SK-N-SH (cell line): ENCODE data around the gene FIGN. TPM values are rescaled to one million over a fixed set of nuclear protein-coding genes. Genes with fewer than 3 reads are reported as not detected.

Source experiments
- CTCF ChIA-PET: fragments of 300-600, 350-600 bp; formaldehyde crosslinking; extraction: SDS; loops from one replicate; lab custom pipeline; 2021; lab: Yijun Ruan, JAX
- POLR2A ChIA-PET: fragments of 350-600 bp; sonication (Branson Sonifier 250); formaldehyde crosslinking; extraction: SDS; loops from one replicate; lab custom pipeline; 2020; ENCODE audit warnings: antibody characterized with exemption, inconsistent platforms; lab: Yijun Ruan, JAX
- DNase-seq: peaks from one replicate; pipeline ENCODE4 v3.0.0; 2012
- H2AFZ ChIP-seq: fragments of 200-600 bp; sonication (generic); 2 replicates; pipeline ENCODE4 v1.8.1; 2016; ENCODE audit warnings: antibody characterized with exemption, mild to moderate bottlenecking, low read depth
- H3F3A ChIP-seq: fragments of 200-600 bp; sonication (generic); replicated peaks from 2 replicates; pipeline ENCODE3; 2016; ENCODE audit warnings: antibody characterized with exemption, mild to moderate bottlenecking; ENCODE audit not compliant: insufficient read depth
- H3K27ac ChIP-seq, 2 experiments: fragments of 200-500 bp in 1 of 2; fragments of 200-600 bp in 1 of 2; sonication (Bioruptor generic) in 1 of 2; sonication (generic), shearing (Covaris generic) in 1 of 2; 2 replicates each; pipeline versions ENCODE4 v1.5.1 to v1.6.1; 2014 to 2016; ENCODE audit warnings: low read depth in 2 of 2, inconsistent platforms in 1 of 2, low read length in 1 of 2, mild to moderate bottlenecking in 1 of 2, mixed read lengths in 1 of 2
- H3K27me3 ChIP-seq: fragments of 200-600 bp; sonication (generic), shearing (Covaris generic); 2 replicates; pipeline ENCODE4 v1.6.1; 2016; ENCODE audit warnings: mixed run types; ENCODE audit not compliant: insufficient read depth
- H3K36me3 ChIP-seq, 2 experiments: fragments of 200-500 bp in 1 of 2; fragments of 200-600 bp in 1 of 2; sonication (Bioruptor generic) in 1 of 2; sonication (generic) in 1 of 2; replicated peaks in 1 of 2; 2 replicates each; pipeline versions ENCODE3 to v1.5.1; 2014 to 2016; ENCODE audit warnings: low read length in 1 of 2, mild to moderate bottlenecking in 1 of 2; ENCODE audit not compliant: insufficient read depth in 2 of 2, control insufficient read depth in 1 of 2
- H3K4me1 ChIP-seq, 2 experiments: fragments of 200-500 bp in 1 of 2; fragments of 200-600 bp in 1 of 2; sonication (Bioruptor generic) in 1 of 2; sonication (generic), shearing (Covaris generic) in 1 of 2; 2 replicates each; pipeline versions ENCODE4 v1.5.1 to v1.6.1; 2014 to 2016; ENCODE audit warnings: low read depth in 1 of 2, low read length in 1 of 2, mixed run types in 1 of 2; ENCODE audit not compliant: insufficient read depth in 2 of 2, control insufficient read depth in 1 of 2
- H3K4me2 ChIP-seq: fragments of 200-600 bp; sonication (generic), shearing (Covaris generic); 2 replicates; pipeline ENCODE4 v1.6.1; 2017; ENCODE audit warnings: mixed run types
- H3K4me3 ChIP-seq, 2 experiments: fragments of 200-500 bp in 1 of 2; fragments of 200-600 bp in 1 of 2; sonication (Bioruptor generic) in 1 of 2; sonication (generic), shearing (Covaris generic) in 1 of 2; 2 replicates each; pipeline versions ENCODE4 v1.5.1 to v1.8.1; 2014 to 2016; ENCODE audit warnings: low read depth in 2 of 2, inconsistent platforms in 1 of 2, low read length in 1 of 2, mild to moderate bottlenecking in 1 of 2, mixed read lengths in 1 of 2, moderate library complexity in 1 of 2
- H3K79me2 ChIP-seq: fragments of 200-600 bp; sonication (generic); 2 replicates; pipeline ENCODE4 v1.8.1; 2017; ENCODE audit warnings: mild to moderate bottlenecking; ENCODE audit not compliant: insufficient read depth
- H3K9ac ChIP-seq: fragments of 200-600 bp; sonication (generic); 2 replicates; pipeline ENCODE4 v1.6.1; 2017; ENCODE audit warnings: mixed run types
- H3K9me2 ChIP-seq: fragments of 200-600 bp; sonication (generic); 2 replicates; pipeline ENCODE4 v1.6.1; 2017; ENCODE audit warnings: mixed run types
- H3K9me3 ChIP-seq: fragments of 200-600 bp; sonication (generic); 2 replicates; pipeline ENCODE4 v1.6.1; 2017; ENCODE audit warnings: mixed run types, mild to moderate bottlenecking, moderate library complexity
- H4K20me1 ChIP-seq: fragments of 200-600 bp; sonication (generic); 2 replicates; pipeline ENCODE4 v1.6.1; 2017; ENCODE audit warnings: mild to moderate bottlenecking, mixed run types; ENCODE audit not compliant: insufficient read depth
- CHD2 ChIP-seq: fragments of 150-350 bp; IDR thresholded peaks from 2 replicates; pipeline ENCODE4 v1.6.1; 2018; ENCODE audit warnings: low read length; ENCODE audit not compliant: partially characterized antibody
- CTCF ChIP-seq: fragments of 200-600 bp; sonication (generic); IDR thresholded peaks from 2 replicates; pipeline ENCODE4 v1.6.1; 2017; ENCODE audit warnings: antibody characterized with exemption, mild to moderate bottlenecking, moderate library complexity
- ELF1 ChIP-seq: IDR thresholded peaks from 2 replicates; pipeline ENCODE4 v1.4.0; 2012
- EZH2phosphoT487 ChIP-seq: fragments of 200-600 bp; sonication (generic); IDR thresholded peaks from 2 replicates; pipeline ENCODE4 v1.6.1; 2017; ENCODE audit warnings: low read depth, mixed run types, mild to moderate bottlenecking, antibody characterized with exemption, moderate library complexity, borderline replicate concordance
- FOXM1 ChIP-seq: IDR thresholded peaks from 2 replicates; pipeline ENCODE4 v1.4.0; 2012; ENCODE audit warnings: low read depth, mild to moderate bottlenecking
- MXI1 ChIP-seq: IDR thresholded peaks from 2 replicates; pipeline ENCODE4 v1.6.1; 2012; ENCODE audit warnings: mild to moderate bottlenecking, low read depth, low read length, improper control_type of control experiment
- NFIC ChIP-seq: IDR thresholded peaks from 2 replicates; pipeline ENCODE4 v1.4.0; 2012; ENCODE audit warnings: borderline replicate concordance
- POLR2AphosphoS5 ChIP-seq: IDR thresholded peaks from 2 replicates; pipeline ENCODE4 v1.6.1; 2012; ENCODE audit warnings: low read depth, low read length
- RAD21 ChIP-seq: IDR thresholded peaks from 2 replicates; pipeline ENCODE4 v1.6.1; 2012; ENCODE audit warnings: mild to moderate bottlenecking, low read length
- RCOR1 ChIP-seq: fragments of 150-350 bp; IDR thresholded peaks from 2 replicates; pipeline ENCODE4 v1.6.1; 2017; ENCODE audit warnings: antibody characterized with exemption, low read length
- SIN3A ChIP-seq: IDR thresholded peaks from 2 replicates; pipeline ENCODE4 v1.6.1; 2012; ENCODE audit warnings: low read depth, mild to moderate bottlenecking, low read length, moderate library complexity, borderline replicate concordance
- TCF12 ChIP-seq: IDR thresholded peaks from 2 replicates; pipeline ENCODE4 v1.4.0; 2012
- TEAD4 ChIP-seq: IDR thresholded peaks from 2 replicates; pipeline ENCODE4 v1.4.0; 2012; ENCODE audit warnings: mild to moderate bottlenecking, borderline replicate concordance; ENCODE audit not compliant: insufficient read depth
- ZBTB33 ChIP-seq: IDR thresholded peaks from 2 replicates; pipeline ENCODE4 v1.4.0; 2012; ENCODE audit warnings: low read depth, borderline replicate concordance
- WGBS: methylation state at CpG from one replicate; pipeline ENCODE4 v1.1.6; 2017; ENCODE audit warnings: low lambda C conversion rate; 5-methylcytosine and 5-hydroxymethylcytosine counted together
- polyA plus RNA-seq, 3 experiments: library from polyadenylated mRNA; depleted of rRNA; stranded (reverse); fragments of >200 nt; gene quantifications; 2 replicates each; pipeline ENCODE4 v1.2.3, GENCODE V29; 2012
- TF ChIP-seq, protein P1 (sequence below): fragments of 150-350 bp; IDR thresholded peaks from 2 replicates; pipeline ENCODE4 v1.6.1; 2016; ENCODE audit warnings: mild to moderate bottlenecking, low read depth, low read length
- TF ChIP-seq, protein P2 (sequence below): IDR thresholded peaks from 2 replicates; pipeline ENCODE4; 2012
- TF ChIP-seq, protein P3 (sequence below): IDR thresholded peaks from 2 replicates; pipeline ENCODE4 v1.4.0; 2012; ENCODE audit warnings: low read depth

Gene FIGN
- polyA plus RNA-seq, 1 of the 3 experiments (the other 2 are of a cell fraction) = 0.74 TPM

GRCh38 chr2:163717515-163717914, 18.3 kb downstream of the FIGN start:
- Histone ChIP-seq H3K4me2 (peak overlapping the region; percentile 37; the same call in 1 of the 2 replicates), H3F3A (no peaks in the 10 kb centered on the region), H3K36me3 (no peaks in the 10 kb centered on the region), H4K20me1 (no peaks in the 10 kb centered on the region), H3K79me2 (no peaks in the 10 kb centered on the region), H3K4me1 (peaks cover 0 to 24% of the 10 kb centered on the region in 2 experiments; a peak in 2 of 4 replicates), H3K27ac (peak overlapping the region in 1 of 2 experiments; percentile 83; a peak in 2 of 4 replicates), H3K27me3 (no peaks in the 10 kb centered on the region), H3K9ac (no peak overlapping the region), H3K4me3 (0 out of 4 replicates have a peak overlapping the region, but pooled peaks of 1 of the 2 experiments have one; percentile 3), H3K9me2 (no peaks in the 10 kb centered on the region), H2AFZ (no peak overlapping the region), H3K9me3 (no peaks in the 10 kb centered on the region)
- no peak for DNase-seq
- WGBS = 50% methylated on average over 5 of the region's 5 CpGs
- TF ChIP-seq, protein P1, sequence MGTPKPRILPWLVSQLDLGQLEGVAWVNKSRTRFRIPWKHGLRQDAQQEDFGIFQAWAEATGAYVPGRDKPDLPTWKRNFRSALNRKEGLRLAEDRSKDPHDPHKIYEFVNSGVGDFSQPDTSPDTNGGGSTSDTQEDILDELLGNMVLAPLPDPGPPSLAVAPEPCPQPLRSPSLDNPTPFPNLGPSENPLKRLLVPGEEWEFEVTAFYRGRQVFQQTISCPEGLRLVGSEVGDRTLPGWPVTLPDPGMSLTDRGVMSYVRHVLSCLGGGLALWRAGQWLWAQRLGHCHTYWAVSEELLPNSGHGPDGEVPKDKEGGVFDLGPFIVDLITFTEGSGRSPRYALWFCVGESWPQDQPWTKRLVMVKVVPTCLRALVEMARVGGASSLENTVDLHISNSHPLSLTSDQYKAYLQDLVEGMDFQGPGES = no peak
- no peak for TF ChIP-seq RAD21
- no peak for TF ChIP-seq TCF12
- no peak for TF ChIP-seq ZBTB33
- no peak for TF ChIP-seq ELF1
- no peak for TF ChIP-seq CTCF
- TF ChIP-seq, protein P2, sequence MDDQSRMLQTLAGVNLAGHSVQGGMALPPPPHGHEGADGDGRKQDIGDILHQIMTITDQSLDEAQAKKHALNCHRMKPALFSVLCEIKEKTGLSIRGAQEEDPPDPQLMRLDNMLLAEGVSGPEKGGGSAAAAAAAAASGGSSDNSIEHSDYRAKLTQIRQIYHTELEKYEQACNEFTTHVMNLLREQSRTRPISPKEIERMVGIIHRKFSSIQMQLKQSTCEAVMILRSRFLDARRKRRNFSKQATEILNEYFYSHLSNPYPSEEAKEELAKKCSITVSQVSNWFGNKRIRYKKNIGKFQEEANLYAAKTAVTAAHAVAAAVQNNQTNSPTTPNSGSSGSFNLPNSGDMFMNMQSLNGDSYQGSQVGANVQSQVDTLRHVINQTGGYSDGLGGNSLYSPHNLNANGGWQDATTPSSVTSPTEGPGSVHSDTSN = no peak
- ChIA-PET CTCF (interaction anchor here (0.8 to 1.1 kb wide), 4 partner anchors 10 to 371 kb away, joined by 3 read pairs; no protein-coding TSS in a partner anchor), POLR2A (no interaction called here)

DNA sequence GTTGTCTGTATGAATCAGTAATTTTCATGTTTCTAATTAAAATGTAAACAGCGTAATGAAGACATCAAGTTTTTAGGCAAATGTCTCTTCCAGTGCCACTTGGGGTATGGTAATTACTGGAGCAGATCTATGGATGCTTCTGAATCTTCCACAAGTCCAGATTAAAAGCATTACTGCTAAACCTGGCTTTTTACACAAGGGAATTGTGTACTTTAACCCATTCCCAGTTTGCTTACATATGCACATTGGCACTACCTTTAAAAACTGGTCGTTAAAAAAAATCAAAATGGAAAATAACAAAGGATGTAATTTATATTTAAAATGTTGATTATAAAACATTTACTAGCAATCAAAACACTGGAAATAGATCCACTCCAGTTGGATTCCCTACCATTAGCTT, 19.7 kb downstream of the FIGN start:
- CTCF ChIA-PET = no interaction called here
- no peak for TF ChIP-seq POLR2AphosphoS5
- no peak for TF ChIP-seq SIN3A
- no peak for TF ChIP-seq ELF1
- TF ChIP-seq MXI1 = no peak
- TF ChIP-seq, protein P3, sequence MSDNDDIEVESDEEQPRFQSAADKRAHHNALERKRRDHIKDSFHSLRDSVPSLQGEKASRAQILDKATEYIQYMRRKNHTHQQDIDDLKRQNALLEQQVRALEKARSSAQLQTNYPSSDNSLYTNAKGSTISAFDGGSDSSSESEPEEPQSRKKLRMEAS = no peak
- TF ChIP-seq ZBTB33 = no peak
- no peak for TF ChIP-seq EZH2phosphoT487
- no peak for TF ChIP-seq CHD2
- TF ChIP-seq, protein P2 = no peak
- no peak for TF ChIP-seq FOXM1
- no peak for TF ChIP-seq NFIC
- no peak for TF ChIP-seq RCOR1
- TF ChIP-seq TCF12 = no peak
- TF ChIP-seq TEAD4 = no peak
- 79% methylated on average over 2 of the region's 2 CpGs for WGBS
- H3K4me1 ChIP-seq = peaks cover 0 to 33% of the 10 kb centered on the region in 2 experiments; a peak in 2 of 4 replicates
- no peaks in the 10 kb centered on the region for H3F3A ChIP-seq
- H3K27me3 ChIP-seq = no peaks in the 10 kb centered on the region
- H2AFZ ChIP-seq = no peak overlapping the region
- H3K4me2 ChIP-seq = no peak overlapping the region
- no peaks in the 10 kb centered on the region for H3K9me2 ChIP-seq
- no peaks in the 10 kb centered on the region for H3K36me3 ChIP-seq
- POLR2A ChIA-PET = no interaction called here
- no peak overlapping the region for H3K27ac ChIP-seq
- no peak overlapping the region for H3K4me3 ChIP-seq
- H3K9me3 ChIP-seq = no peaks in the 10 kb centered on the region
- DNase-seq = no peak
- no peaks in the 10 kb centered on the region for H4K20me1 ChIP-seq
- H3K79me2 ChIP-seq = no peaks in the 10 kb centered on the region
- H3K9ac ChIP-seq = no peak overlapping the region
